MCF 10A (cell line): Measurements from ENCODE around the gene MYH10. TPM values are rescaled to one million over a fixed set of nuclear protein-coding genes. Genes with fewer than 3 reads are reported as not detected.

Experiments used
- BruUV-seq: library from RNA; stranded (reverse); fragments of 400-500 nt; replicated peaks from 2 replicates; lab custom pipeline; 2021; lab: Mats Ljungman, UMichigan
- CTCF ChIA-PET: fragments of 300-600 bp; sonication (Branson Sonifier 250); formaldehyde crosslinking; extraction: SDS; loops from one replicate; lab custom pipeline; 2021; ENCODE audit warnings: antibody characterized with exemption, inconsistent platforms; lab: Yijun Ruan, JAX
- POLR2A ChIA-PET: fragments of 300-600, 350-650 bp; sonication (Branson Sonifier 250); formaldehyde crosslinking; extraction: SDS; loops from one replicate; lab custom pipeline; 2020; ENCODE audit warnings: antibody characterized with exemption, inconsistent platforms; lab: Yijun Ruan, JAX
- DNase-seq: peaks from one replicate; pipeline ENCODE4 v3.0.0-alpha.2; 2018; ENCODE audit not compliant: unreplicated experiment
- H3K27ac Mint-ChIP-seq: one replicate; pipeline ENCODE4 v1.8.0; 2022; ENCODE audit warnings: mild to moderate bottlenecking, low read depth, mixed read lengths; ENCODE audit not compliant: unreplicated experiment
- H3K27me3 Mint-ChIP-seq: one replicate; pipeline ENCODE4 v1.8.0; 2022; ENCODE audit warnings: mixed read lengths; ENCODE audit not compliant: insufficient read depth, unreplicated experiment
- H3K36me3 Mint-ChIP-seq: one replicate; pipeline ENCODE4 v1.8.0; 2022; ENCODE audit warnings: mild to moderate bottlenecking, moderate library complexity, mixed read lengths; ENCODE audit not compliant: insufficient read depth, unreplicated experiment
- H3K4me1 Mint-ChIP-seq: one replicate; pipeline ENCODE4 v1.8.0; 2022; ENCODE audit warnings: mixed read lengths; ENCODE audit not compliant: insufficient read depth, unreplicated experiment
- H3K4me3 Mint-ChIP-seq: one replicate; pipeline ENCODE4 v1.8.0; 2022; ENCODE audit warnings: mild to moderate bottlenecking, moderate library complexity, mixed read lengths; ENCODE audit not compliant: unreplicated experiment
- H3K9me3 Mint-ChIP-seq: one replicate; pipeline ENCODE4 v1.8.0; 2022; ENCODE audit warnings: mixed read lengths; ENCODE audit not compliant: unreplicated experiment
- CTCF ChIP-seq: fragments of 200-600 bp; IDR thresholded peaks from one replicate; pipeline ENCODE4 v1.8.0; 2022; ENCODE audit warnings: antibody characterized with exemption, mild to moderate bottlenecking; ENCODE audit not compliant: unreplicated experiment
- intact Hi-C: fragments of 100-400 bp; cut with micrococcal nuclease; formaldehyde crosslinking; loops from 2 replicates; pipeline ENCODE4 v1.14.1; 2022
- total RNA-seq: library from RNA; stranded (reverse); gene quantifications from 2 replicates; pipeline ENCODE4 v1.2.3, GENCODE V29; 2022

The MYH10 gene
- total RNA-seq, 1 experiment from 2014 or later: 43.0 TPM

DNA sequence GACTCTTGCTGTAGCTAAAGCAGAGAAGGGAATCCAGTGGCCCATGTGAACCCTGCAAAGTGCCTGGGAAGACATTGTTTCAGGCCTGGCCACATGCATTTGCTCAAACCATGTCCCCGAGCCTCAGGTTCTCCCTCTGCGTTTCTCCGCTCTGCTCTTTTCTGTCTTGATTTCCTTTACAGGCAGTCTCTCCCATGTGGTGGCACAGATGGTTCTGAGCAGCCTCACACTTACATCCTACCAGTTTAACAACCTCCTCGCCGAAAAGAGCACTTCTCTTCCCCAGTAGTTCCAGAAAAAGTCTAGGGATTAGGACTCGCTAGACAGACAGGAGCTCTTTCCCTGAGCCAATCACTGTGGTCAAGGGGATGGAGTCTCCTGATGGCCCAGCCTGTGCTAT, 28.3 kb upstream of the MYH10 start:
- ChIA-PET POLR2A (no interaction called here), CTCF (interaction anchor here (0.7 to 0.9 kb wide), 2 partner anchors 21 to 28 kb away, joined by 3 read pairs; partner anchors contain the start of gene MYH10)
- BruUV-seq: no TSS peak
- no peak for TF ChIP-seq CTCF
- no peak overlapping the region for H3K4me3 Mint-ChIP-seq
- no peaks in the 10 kb centered on the region for H3K36me3 Mint-ChIP-seq
- intact Hi-C loops: no loop called here
- no peak for DNase-seq
- no peak overlapping the region for H3K27ac Mint-ChIP-seq
- H3K9me3 Mint-ChIP-seq: peaks cover 15% of the 10 kb centered on the region
- H3K4me1 Mint-ChIP-seq: no peaks in the 10 kb centered on the region
- H3K27me3 Mint-ChIP-seq: peaks cover 11% of the 10 kb centered on the region

GRCh38 chr17:8656693-8657092, 26.2 kb upstream of the MYH10 start:
- CTCF ChIA-PET: interaction anchor here (0.9 to 1.1 kb wide), 2 partner anchors 89 to 360 kb away, joined by 3 to 4 read pairs; no protein-coding TSS in a partner anchor
- no peak overlapping the region for H3K27ac Mint-ChIP-seq
- BruUV-seq: no TSS peak
- POLR2A ChIA-PET: no interaction called here
- no peaks in the 10 kb centered on the region for H3K36me3 Mint-ChIP-seq
- TF ChIP-seq CTCF: no peak
- no peaks in the 10 kb centered on the region for H3K4me1 Mint-ChIP-seq
- peaks cover 15% of the 10 kb centered on the region for H3K9me3 Mint-ChIP-seq
- peaks cover 18% of the 10 kb centered on the region for H3K27me3 Mint-ChIP-seq
- intact Hi-C loops: no loop called here
- H3K4me3 Mint-ChIP-seq: no peak overlapping the region
- DNase-seq: no peak

GRCh38 chr17:8654822-8655221, 24.3 kb upstream of the MYH10 start:
- H3K4me1 Mint-ChIP-seq: no peaks in the 10 kb centered on the region
- no peak for TF ChIP-seq CTCF
- no peak overlapping the region for H3K4me3 Mint-ChIP-seq
- no TSS peak for BruUV-seq
- intact Hi-C loops: no loop called here
- peaks cover 28% of the 10 kb centered on the region for H3K27me3 Mint-ChIP-seq
- no peak for DNase-seq
- no peaks in the 10 kb centered on the region for H3K36me3 Mint-ChIP-seq
- ChIA-PET POLR2A (no interaction called here), CTCF (no interaction called here)
- H3K27ac Mint-ChIP-seq: no peak overlapping the region
- H3K9me3 Mint-ChIP-seq: peaks cover 8% of the 10 kb centered on the region

- Mint-ChIP-seq H3K4me1 (no peaks in the 10 kb centered on the region), H3K36me3 (no peaks in the 10 kb centered on the region), H3K27me3 (peaks cover 18% of the 10 kb centered on the region), H3K27ac (no peak overlapping the region), H3K4me3 (no peak overlapping the region), H3K9me3 (no peaks in the 10 kb centered on the region)
- TF ChIP-seq CTCF: no peak
- ChIA-PET CTCF (interaction anchor here (0.7 to 1.7 kb wide), 2 partner anchors 134 to 170 kb away, joined by 3 to 4 read pairs; no protein-coding TSS in a partner anchor), POLR2A (interaction anchor here (1.1 kb wide), 1 partner anchor 10 kb away, joined by 3 read pairs; no protein-coding TSS in a partner anchor)
- intact Hi-C loops: no loop called here
- DNase-seq: no peak
- BruUV-seq: no TSS peak
These were observed 20.5 kb upstream of the MYH10 start for GRCh38 chr17:8651013-8651412.
